HCT116 (cell line): ENCODE data around the gene QSOX1. TPM values are rescaled to one million over a fixed set of nuclear protein-coding genes. Genes with fewer than 3 reads are reported as not detected.

Experiments used
- ATAC-seq: fragments of 200-7000 bp; cut with Tn5 transposase; 2 replicates; pipeline ENCODE4 v1.9.1; 2020; ENCODE audit warnings: mild to moderate bottlenecking, moderate library complexity
- BruUV-seq: library from RNA; stranded (reverse); fragments of 400-500 nt; replicated peaks from 2 replicates; lab custom pipeline; 2021; lab: Mats Ljungman, UMichigan
- CTCF ChIA-PET: fragments of 300-600 bp; sonication (Branson Sonifier 250); formaldehyde crosslinking; loops from one replicate; lab custom pipeline; 2021; ENCODE audit warnings: antibody characterized with exemption; lab: Charles Lee
- POLR2A ChIA-PET: fragments of 300-600, 350-600 bp; sonication (Branson Sonifier 250); formaldehyde crosslinking; loops from one replicate; lab custom pipeline; 2021; ENCODE audit warnings: antibody characterized with exemption; lab: Charles Lee
- RAD21 ChIA-PET, 2 experiments: fragments of 300-600 bp; sonication (Branson Sonifier 250); formaldehyde crosslinking; loops; one replicate each; lab custom pipeline; 2023; ENCODE audit warnings: low total read pairs in 2 of 2; ENCODE audit not compliant: uncharacterized antibody in 2 of 2, unreplicated experiment in 2 of 2, low non-redundant PET in 1 of 2; lab: Charles Lee
- DNase-seq: peaks from one replicate; pipeline ENCODE4 v3.0.0-alpha.2; 2010; ENCODE audit warnings: low read depth, low spot score
- H2AFZ ChIP-seq: fragments of 200-600 bp; shearing (Covaris generic), sonication (generic); 2 replicates; pipeline ENCODE4 v1.6.1; 2017; ENCODE audit warnings: low read depth, mixed run types, mixed read lengths, antibody characterized with exemption, low read length; ENCODE audit not compliant: poor library complexity, severe bottlenecking
- H3K27ac ChIP-seq: 2 replicates; pipeline ENCODE4 v1.5.1; 2012; ENCODE audit warnings: low read depth, low read length
- H3K27me3 ChIP-seq: fragments of 200-600 bp; sonication (generic); 2 replicates; pipeline ENCODE4 v1.6.1; 2016; ENCODE audit warnings: mixed run types, low read length, mixed read lengths; ENCODE audit not compliant: insufficient read depth
- H3K36me3 ChIP-seq, 2 experiments: fragments of 200-500 bp in 1 of 2; fragments of 200-600 bp in 1 of 2; sonication (Bioruptor generic) in 1 of 2; sonication (generic) in 1 of 2; 2 replicates each; pipeline versions ENCODE4 v1.5.1 to v1.6.1; 2014 to 2016; ENCODE audit warnings: low read length in 2 of 2, inconsistent platforms in 1 of 2, mixed read lengths in 1 of 2, mixed run types in 1 of 2; ENCODE audit not compliant: insufficient read depth in 2 of 2, control insufficient read depth in 1 of 2
- H3K4me1 ChIP-seq, 2 experiments: fragments of 200-600 bp in 1 of 2; sonication (generic) in 1 of 2; 2 replicates each; pipeline versions ENCODE4 v1.5.1 to v1.6.1; 2012 to 2017; ENCODE audit warnings: low read length in 2 of 2, inconsistent platforms in 1 of 2, mild to moderate bottlenecking in 1 of 2, mixed read lengths in 1 of 2, mixed run types in 1 of 2, moderate library complexity in 1 of 2; ENCODE audit not compliant: insufficient read depth in 2 of 2, control insufficient read depth in 1 of 2
- H3K4me2 ChIP-seq: fragments of 200-600 bp; sonication (generic); 2 replicates; pipeline ENCODE4 v1.6.1; 2017; ENCODE audit warnings: mixed run types, low read length, mixed read lengths
- H3K4me3 ChIP-seq, 2 experiments: fragments of 200-600 bp in 1 of 2; sonication (generic) in 1 of 2; replicated peaks in 1 of 2; 2 replicates each; pipeline ENCODE4 v1.5.1; 2011 to 2016; ENCODE audit warnings: low read length in 2 of 2, control low read depth in 1 of 2, low read depth in 1 of 2, mild to moderate bottlenecking in 1 of 2, mixed read lengths in 1 of 2, mixed run types in 1 of 2
- H3K79me2 ChIP-seq: fragments of 200-600 bp; sonication (generic); 2 replicates; pipeline ENCODE4 v1.6.1; 2017; ENCODE audit warnings: mild to moderate bottlenecking, mixed run types, low read length, moderate library complexity, mixed read lengths; ENCODE audit not compliant: insufficient read depth
- H3K9ac ChIP-seq: fragments of 200-600 bp; sonication (generic); 2 replicates; pipeline ENCODE4 v1.6.1; 2016; ENCODE audit warnings: low read length, mixed read lengths
- H3K9me2 ChIP-seq: fragments of 200-600 bp; sonication (generic), shearing (Covaris generic); 2 replicates; pipeline ENCODE4 v1.6.1; 2017; ENCODE audit warnings: mixed run types, mild to moderate bottlenecking, moderate library complexity; ENCODE audit not compliant: insufficient read depth
- H3K9me3 ChIP-seq, 2 experiments: fragments of 200-500 bp in 1 of 2; fragments of 200-600 bp in 1 of 2; sonication (Bioruptor generic) in 1 of 2; sonication (generic) in 1 of 2; 2 replicates each; pipeline ENCODE4 v1.6.1; 2014 to 2017; ENCODE audit warnings: low read length in 2 of 2, mixed read lengths in 2 of 2, inconsistent platforms in 1 of 2, low read depth in 1 of 2, mild to moderate bottlenecking in 1 of 2, mixed run types in 1 of 2, moderate library complexity in 1 of 2; ENCODE audit not compliant: control insufficient read depth in 1 of 2, insufficient read depth in 1 of 2
- H4K20me1 ChIP-seq: fragments of 200-600 bp; sonication (generic), shearing (Covaris generic); 2 replicates; pipeline ENCODE4 v1.6.1; 2017; ENCODE audit warnings: mixed run types, mild to moderate bottlenecking, moderate library complexity; ENCODE audit not compliant: insufficient read depth
- ATF3 ChIP-seq: IDR thresholded peaks from 2 replicates; pipeline ENCODE4 v1.6.1; 2012
- CBX3 ChIP-seq: IDR thresholded peaks from 2 replicates; pipeline ENCODE4 v1.6.1; 2012; ENCODE audit warnings: low read depth
- CEBPB ChIP-seq: IDR thresholded peaks from 2 replicates; pipeline ENCODE4 v1.6.1; 2012; ENCODE audit warnings: low read depth
- ELF1 ChIP-seq: IDR thresholded peaks from 2 replicates; pipeline ENCODE4 v1.6.1; 2012; ENCODE audit warnings: low read depth, borderline replicate concordance
- EZH2phosphoT487 ChIP-seq: fragments of 200-600 bp; IDR thresholded peaks from 2 replicates; pipeline ENCODE4 v1.6.1; 2018; ENCODE audit warnings: antibody characterized with exemption, borderline replicate concordance
- FOSL1 ChIP-seq: IDR thresholded peaks from 2 replicates; pipeline ENCODE4 v1.6.1; 2012; ENCODE audit warnings: low read depth
- JUND ChIP-seq: IDR thresholded peaks from 2 replicates; pipeline ENCODE4 v1.6.1; 2012
- POLR2A ChIP-seq: IDR thresholded peaks from 2 replicates; pipeline ENCODE4 v1.7.0; 2011; ENCODE audit warnings: borderline replicate concordance; ENCODE audit not compliant: insufficient read depth, insufficient read length; ENCODE audit errors: extremely low read depth
- POLR2AphosphoS5 ChIP-seq: IDR thresholded peaks from 2 replicates; pipeline ENCODE4 v1.6.1; 2011; ENCODE audit warnings: mild to moderate bottlenecking, low read depth, low read length, moderate library complexity
- SIN3A ChIP-seq: IDR thresholded peaks from 2 replicates; pipeline ENCODE4 v1.6.1; 2012; ENCODE audit warnings: low read depth
- SRF ChIP-seq: IDR thresholded peaks from 2 replicates; pipeline ENCODE4 v1.6.1; 2012; ENCODE audit warnings: low read depth
- ZFX ChIP-seq: fragments of 450-650 bp; IDR thresholded peaks from 2 replicates; pipeline ENCODE4 v1.6.1; 2017
- ZNF274 ChIP-seq: fragments of 200-500 bp; sonication (Bioruptor generic); IDR thresholded peaks from 2 replicates; pipeline ENCODE4 v1.6.1; 2014; ENCODE audit warnings: mild to moderate bottlenecking, low read depth, low read length, inconsistent platforms
- intact Hi-C: fragments of 100-400 bp; cut with micrococcal nuclease; formaldehyde crosslinking; loops from 2 replicates; pipeline ENCODE4 v1.10.0; 2022
- total RNA-seq: library from RNA; stranded (reverse); gene quantifications from one replicate; pipeline ENCODE4 v1.2.1, GENCODE V29; 2021; ENCODE audit not compliant: unreplicated experiment
- TF ChIP-seq, protein P1 (sequence below): IDR thresholded peaks from 2 replicates; pipeline ENCODE4 v1.6.1; 2012; ENCODE audit warnings: low read depth

QSOX1 gene
- total RNA-seq, 1 experiment from 2014 or later: 89.2 TPM

- RAD21 ChIA-PET: no interaction called here
- POLR2A ChIA-PET: no interaction called here
- H3K4me1 ChIP-seq: peaks cover 2 to 38% of the 10 kb centered on the region in 2 experiments; a peak in 3 of 4 replicates
- intact Hi-C loops: no loop called here
- no peak for TF ChIP-seq ELF1
- TF ChIP-seq EZH2phosphoT487: no peak
- no peak for TF ChIP-seq POLR2A
- TF ChIP-seq JUND: no peak
- TF ChIP-seq ZNF274: no peak
- no peak for TF ChIP-seq FOSL1
- no peak for TF ChIP-seq ATF3
- TF ChIP-seq CBX3: no peak
- DNase-seq (no peak), ATAC-seq (no peak)
- H3K9me2 ChIP-seq: no peaks in the 10 kb centered on the region
- BruUV-seq: no TSS peak
- peak overlapping the region; percentile 68; the same call in 1 of the 2 replicates for H3K9ac ChIP-seq
- no peaks in the 10 kb centered on the region for H3K27me3 ChIP-seq
- peak overlapping the region; percentile 90 for H3K4me2 ChIP-seq
- H3K9me3 ChIP-seq: no peaks in the 10 kb centered on the region
- H3K27ac ChIP-seq: no peak overlapping the region
- H4K20me1 ChIP-seq: no peaks in the 10 kb centered on the region
- H3K4me3 ChIP-seq: peak overlapping the region; percentile 81 to 91; a peak in 3 of 4 replicates
- CTCF ChIA-PET: interaction anchor here (0.9 kb wide), 1 partner anchor 13 kb away, joined by 3 read pairs; no protein-coding TSS in a partner anchor
- H3K79me2 ChIP-seq: peaks cover 36% of the 10 kb centered on the region
- H3K36me3 ChIP-seq: no peaks in the 10 kb centered on the region
- H2AFZ ChIP-seq: no peak overlapping the region
Observed at GRCh38 chr1:180156201-180156600, 1.5 kb downstream of the QSOX1 start.

DNA sequence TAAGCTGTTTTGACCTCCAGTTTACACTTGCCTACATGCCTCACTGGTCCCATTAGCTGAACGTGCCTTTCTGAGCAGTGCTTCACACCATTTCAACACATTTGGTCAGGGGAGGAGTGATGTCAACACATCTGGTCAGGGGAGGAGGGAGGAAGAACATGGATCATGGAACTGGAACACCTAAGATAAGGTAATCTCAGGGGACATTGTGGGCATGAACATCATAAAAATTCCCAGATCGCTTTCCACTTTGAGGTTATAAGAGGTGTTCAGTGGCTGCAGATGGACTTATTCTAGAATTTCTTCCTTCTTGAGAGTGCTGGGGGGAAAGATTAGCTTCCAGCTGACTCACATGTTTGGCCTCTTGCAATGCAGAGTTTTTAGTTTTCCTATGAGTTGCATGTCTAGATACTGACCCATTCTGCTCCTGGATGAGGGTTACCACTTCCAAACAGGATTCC lies 2.0 kb downstream of the QSOX1 start:
- Histone ChIP-seq H3K79me2 (peaks cover 41% of the 10 kb centered on the region), H3K4me1 (peaks cover 2 to 34% of the 10 kb centered on the region in 2 experiments; a peak in 3 of 4 replicates), H2AFZ (no peak overlapping the region), H3K9me2 (no peaks in the 10 kb centered on the region), H3K4me3 (peak overlapping the region in 1 of 2 experiments; percentile 91; a peak in 1 of 4 replicates), H4K20me1 (no peaks in the 10 kb centered on the region), H3K27me3 (no peaks in the 10 kb centered on the region), H3K27ac (no peak overlapping the region), H3K9me3 (no peaks in the 10 kb centered on the region), H3K36me3 (no peaks in the 10 kb centered on the region), H3K4me2 (peak overlapping the region; percentile 90), H3K9ac (0 out of 2 replicates have a peak overlapping the region, but pooled peaks have one; percentile 68)
- TF ChIP-seq POLR2AphosphoS5 (no peak), ELF1 (no peak), EZH2phosphoT487 (no peak), CBX3 (no peak), CEBPB (no peak), FOSL1 (no peak), SRF (no peak), ATF3 (no peak), ZNF274 (no peak), SIN3A (no peak), ZFX (no peak)
- TF ChIP-seq, protein P1, sequence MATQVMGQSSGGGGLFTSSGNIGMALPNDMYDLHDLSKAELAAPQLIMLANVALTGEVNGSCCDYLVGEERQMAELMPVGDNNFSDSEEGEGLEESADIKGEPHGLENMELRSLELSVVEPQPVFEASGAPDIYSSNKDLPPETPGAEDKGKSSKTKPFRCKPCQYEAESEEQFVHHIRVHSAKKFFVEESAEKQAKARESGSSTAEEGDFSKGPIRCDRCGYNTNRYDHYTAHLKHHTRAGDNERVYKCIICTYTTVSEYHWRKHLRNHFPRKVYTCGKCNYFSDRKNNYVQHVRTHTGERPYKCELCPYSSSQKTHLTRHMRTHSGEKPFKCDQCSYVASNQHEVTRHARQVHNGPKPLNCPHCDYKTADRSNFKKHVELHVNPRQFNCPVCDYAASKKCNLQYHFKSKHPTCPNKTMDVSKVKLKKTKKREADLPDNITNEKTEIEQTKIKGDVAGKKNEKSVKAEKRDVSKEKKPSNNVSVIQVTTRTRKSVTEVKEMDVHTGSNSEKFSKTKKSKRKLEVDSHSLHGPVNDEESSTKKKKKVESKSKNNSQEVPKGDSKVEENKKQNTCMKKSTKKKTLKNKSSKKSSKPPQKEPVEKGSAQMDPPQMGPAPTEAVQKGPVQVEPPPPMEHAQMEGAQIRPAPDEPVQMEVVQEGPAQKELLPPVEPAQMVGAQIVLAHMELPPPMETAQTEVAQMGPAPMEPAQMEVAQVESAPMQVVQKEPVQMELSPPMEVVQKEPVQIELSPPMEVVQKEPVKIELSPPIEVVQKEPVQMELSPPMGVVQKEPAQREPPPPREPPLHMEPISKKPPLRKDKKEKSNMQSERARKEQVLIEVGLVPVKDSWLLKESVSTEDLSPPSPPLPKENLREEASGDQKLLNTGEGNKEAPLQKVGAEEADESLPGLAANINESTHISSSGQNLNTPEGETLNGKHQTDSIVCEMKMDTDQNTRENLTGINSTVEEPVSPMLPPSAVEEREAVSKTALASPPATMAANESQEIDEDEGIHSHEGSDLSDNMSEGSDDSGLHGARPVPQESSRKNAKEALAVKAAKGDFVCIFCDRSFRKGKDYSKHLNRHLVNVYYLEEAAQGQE: no peak
- ChIA-PET CTCF (interaction anchor here (0.9 kb wide), 1 partner anchor 12 kb away, joined by 3 read pairs; no protein-coding TSS in a partner anchor), POLR2A (no interaction called here), RAD21 (no interaction called here)
- intact Hi-C loops: no loop called here
- no TSS peak for BruUV-seq
- no peak for DNase-seq
- ATAC-seq: no peak
